Brain microvascular endothelial cell (primary cell): Measurements from ENCODE around the gene VPS37D.
"Not testable (repeated sequence)": the region's sequence is repeated elsewhere in the genome, so short reads cannot be mapped to it uniquely, and the experiment has no call there.

Source experiments
- DNase-seq: peaks from one replicate; pipeline ENCODE4 v3.0.0-alpha.2; 2020
- H3K27ac ChIP-seq: fragments of 250-450 bp; sonication (Bioruptor Pico); 2 replicates; pipeline ENCODE4 v1.5.1; 2020; ENCODE audit warnings: mild to moderate bottlenecking, moderate library complexity
- H3K27me3 ChIP-seq: fragments of 250-450 bp; sonication (Bioruptor Pico); replicated peaks from 2 replicates; pipeline ENCODE4 v1.5.1; 2020; ENCODE audit warnings: mild to moderate bottlenecking
- H3K36me3 ChIP-seq: fragments of 250-450 bp; sonication (Bioruptor Pico); replicated peaks from 2 replicates; pipeline ENCODE4 v1.5.1; 2020; ENCODE audit warnings: mild to moderate bottlenecking
- H3K4me3 ChIP-seq: 2 replicates; pipeline ENCODE4 v1.5.1; 2011; ENCODE audit warnings: low read depth, mild to moderate bottlenecking, control low read depth, low read length, moderate library complexity
- in situ Hi-C: cut with HindIII; loops from 2 replicates; pipeline ENCODE4 v1.10.0; 2017; ENCODE audit warnings: low sequenced_read_pairs, low pct_ligation_motif_present
- TF ChIP-seq, protein P1 (sequence below): IDR thresholded peaks from 2 replicates; pipeline ENCODE4 v1.5.1; 2011; ENCODE audit warnings: low read depth, mild to moderate bottlenecking, moderate library complexity, low read length, control low read depth, inconsistent platforms; ENCODE audit errors: missing control alignments

The VPS37D gene, protein sequence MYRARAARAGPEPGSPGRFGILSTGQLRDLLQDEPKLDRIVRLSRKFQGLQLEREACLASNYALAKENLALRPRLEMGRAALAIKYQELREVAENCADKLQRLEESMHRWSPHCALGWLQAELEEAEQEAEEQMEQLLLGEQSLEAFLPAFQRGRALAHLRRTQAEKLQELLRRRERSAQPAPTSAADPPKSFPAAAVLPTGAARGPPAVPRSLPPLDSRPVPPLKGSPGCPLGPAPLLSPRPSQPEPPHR

DNA sequence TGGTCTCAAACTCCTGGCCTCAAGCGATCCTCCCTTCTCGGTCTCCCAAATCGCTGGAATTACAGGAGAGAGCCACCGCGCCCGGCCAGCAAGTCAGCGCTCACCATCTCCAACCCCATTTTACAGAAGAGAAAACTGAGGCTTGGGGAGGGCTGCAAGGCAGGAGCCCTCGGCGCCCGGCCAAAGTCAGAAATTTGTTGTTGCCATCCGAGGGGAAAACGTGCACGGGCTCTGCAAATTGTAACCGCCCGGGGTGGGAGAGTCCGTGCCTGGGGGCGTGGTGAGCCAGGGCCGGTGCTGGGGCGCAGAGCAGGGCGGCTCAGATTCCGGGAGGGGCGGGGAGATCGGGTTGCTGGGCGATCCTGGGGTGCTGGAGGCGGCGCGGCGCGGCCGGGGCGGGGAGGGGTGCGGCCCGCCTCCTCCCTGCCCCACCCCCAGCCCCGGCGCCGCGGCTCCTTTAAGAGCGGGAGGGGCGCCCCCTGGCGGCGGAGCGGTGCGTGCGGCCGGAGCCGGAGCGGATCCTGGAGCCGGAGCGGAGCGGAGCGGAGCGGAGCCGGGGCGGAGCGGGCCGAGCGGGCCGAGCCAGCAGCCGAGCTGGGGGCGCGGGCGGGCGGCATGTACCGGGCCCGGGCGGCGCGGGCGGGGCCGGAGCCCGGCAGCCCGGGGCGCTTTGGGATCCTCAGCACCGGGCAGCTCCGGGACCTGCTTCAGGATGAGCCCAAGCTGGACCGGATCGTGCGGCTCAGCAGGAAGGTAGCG, at the start of gene VPS37D:
Gene VPS37D, plus strand, starts transcription at position 488 of the 759 bp plus-strand sequence. Its CDS starts 128 bp downstream, at position 616.
- in situ Hi-C loops, result no loop called here

DNA sequence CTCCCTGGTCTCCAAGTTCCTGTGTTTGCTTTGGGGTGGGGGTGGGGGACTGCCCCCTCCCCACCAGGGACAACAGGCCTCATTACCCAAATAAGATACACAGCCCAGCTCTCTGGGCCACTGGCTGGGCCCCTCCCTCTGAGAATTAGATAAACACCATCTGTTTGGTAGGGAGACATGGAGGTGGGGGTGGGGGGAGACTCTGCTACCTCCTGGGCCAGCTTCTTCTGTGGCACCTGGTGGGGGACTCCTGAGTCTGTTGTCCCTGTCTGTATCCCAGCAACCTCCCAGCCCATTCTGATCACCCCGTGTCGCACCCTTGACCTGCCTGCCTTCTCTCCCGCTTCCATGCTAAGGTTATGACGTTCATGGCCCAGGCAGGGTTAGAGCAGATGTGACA, 49.1 kb upstream of the VPS37D start:
- peaks cover 22% of the 10 kb centered on the region for H3K27me3 ChIP-seq
- in situ Hi-C loops, result no loop called here
- TF ChIP-seq, protein P1, sequence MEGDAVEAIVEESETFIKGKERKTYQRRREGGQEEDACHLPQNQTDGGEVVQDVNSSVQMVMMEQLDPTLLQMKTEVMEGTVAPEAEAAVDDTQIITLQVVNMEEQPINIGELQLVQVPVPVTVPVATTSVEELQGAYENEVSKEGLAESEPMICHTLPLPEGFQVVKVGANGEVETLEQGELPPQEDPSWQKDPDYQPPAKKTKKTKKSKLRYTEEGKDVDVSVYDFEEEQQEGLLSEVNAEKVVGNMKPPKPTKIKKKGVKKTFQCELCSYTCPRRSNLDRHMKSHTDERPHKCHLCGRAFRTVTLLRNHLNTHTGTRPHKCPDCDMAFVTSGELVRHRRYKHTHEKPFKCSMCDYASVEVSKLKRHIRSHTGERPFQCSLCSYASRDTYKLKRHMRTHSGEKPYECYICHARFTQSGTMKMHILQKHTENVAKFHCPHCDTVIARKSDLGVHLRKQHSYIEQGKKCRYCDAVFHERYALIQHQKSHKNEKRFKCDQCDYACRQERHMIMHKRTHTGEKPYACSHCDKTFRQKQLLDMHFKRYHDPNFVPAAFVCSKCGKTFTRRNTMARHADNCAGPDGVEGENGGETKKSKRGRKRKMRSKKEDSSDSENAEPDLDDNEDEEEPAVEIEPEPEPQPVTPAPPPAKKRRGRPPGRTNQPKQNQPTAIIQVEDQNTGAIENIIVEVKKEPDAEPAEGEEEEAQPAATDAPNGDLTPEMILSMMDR, result no peak
- H3K27ac ChIP-seq, result no peak overlapping the region
- DNase-seq, result no peak
- no peak overlapping the region for H3K4me3 ChIP-seq
- H3K36me3 ChIP-seq, result no peaks in the 10 kb centered on the region

More for the DNA sequence above, at the start of gene VPS37D:
- H3K27ac ChIP-seq, result no peak within 1 kb of the TSS
- no peaks in the 10 kb centered on the region for H3K36me3 ChIP-seq
- DNase-seq, result peak; percentile 55
- TF ChIP-seq, protein P1, result peak; percentile 60
- peak within 1 kb of the TSS; percentile 64 for H3K4me3 ChIP-seq
- H3K27me3 ChIP-seq, result no peaks in the 10 kb centered on the region

DNA sequence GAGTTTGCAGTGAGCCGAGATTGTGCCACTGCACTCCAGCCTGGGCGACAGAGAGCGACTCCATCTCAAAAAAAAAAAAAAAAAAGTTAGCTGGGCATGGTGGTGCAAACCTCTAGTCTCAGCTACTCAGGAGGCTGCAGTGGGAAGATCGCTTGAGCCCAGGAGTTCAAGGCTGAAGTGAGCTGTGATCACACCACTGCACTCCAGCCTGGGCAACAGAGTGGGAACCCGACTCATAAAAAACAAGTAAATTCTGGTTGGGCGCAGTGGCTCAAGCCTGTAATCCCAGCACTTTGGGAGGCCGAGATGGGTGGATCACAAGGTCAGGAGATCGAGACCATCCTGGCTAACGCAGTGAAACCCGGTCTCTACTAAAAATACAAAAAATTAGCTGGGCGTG, 48.2 kb upstream of the VPS37D start:
- H3K36me3 ChIP-seq, in situ Hi-C loops, H3K4me3 ChIP-seq, DNase-seq, H3K27ac ChIP-seq: not testable (repeated sequence)
- peaks cover 27% of the 10 kb centered on the region for H3K27me3 ChIP-seq

DNA sequence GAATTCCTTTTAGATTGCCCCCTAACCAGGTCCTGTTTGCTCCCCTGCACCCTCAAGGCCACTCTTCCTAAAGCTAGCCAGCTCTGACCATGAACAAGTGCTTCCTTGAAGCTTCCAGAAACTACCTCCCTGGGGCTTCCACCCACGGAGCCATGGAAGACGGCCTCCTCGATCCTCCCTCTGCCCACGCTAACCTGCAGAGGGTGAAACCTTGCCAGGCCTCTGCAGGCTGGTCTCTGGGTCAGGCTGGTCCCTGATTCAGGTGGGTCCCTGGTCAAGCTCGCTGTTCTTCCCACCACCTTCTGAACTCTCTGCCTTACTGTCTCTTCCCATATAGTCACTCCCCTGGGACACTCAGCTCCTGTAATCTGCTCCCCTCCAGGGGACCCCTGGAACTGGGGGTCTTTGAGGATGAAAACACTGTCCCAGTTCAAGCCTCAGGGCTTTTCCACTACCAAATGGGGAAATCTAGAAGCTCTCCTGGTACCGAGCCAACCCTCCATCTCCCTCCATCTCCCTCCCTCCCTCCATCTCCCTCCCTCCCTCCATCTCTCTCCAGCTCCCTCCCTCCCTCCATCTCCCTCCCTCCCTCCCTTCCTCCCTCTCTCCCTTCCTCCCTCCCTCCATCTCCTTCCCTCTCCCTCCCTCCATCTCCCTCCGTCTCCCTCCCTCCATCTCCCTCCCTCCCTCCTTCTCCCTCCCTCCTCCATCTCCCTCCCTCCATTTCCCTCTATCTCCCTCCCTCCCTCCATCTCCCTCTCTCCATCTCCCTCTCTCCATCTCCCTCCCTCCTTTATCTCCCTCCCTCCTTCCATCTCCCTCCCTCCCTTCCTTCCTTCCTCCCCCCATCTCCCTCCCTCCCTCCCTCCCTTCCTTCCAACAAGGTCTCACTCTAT, 46.2 kb upstream of the VPS37D start:
- Histone ChIP-seq H3K36me3 (no peaks in the 10 kb centered on the region), H3K27me3 (peaks cover 37% of the 10 kb centered on the region), H3K27ac (no peak overlapping the region), H3K4me3 (no peak overlapping the region)
- no peak for DNase-seq
- TF ChIP-seq, protein P1, result no peak
- in situ Hi-C loops, result no loop called here

GRCh38 chr7:73622527-73622908, 45.1 kb upstream of the VPS37D start:
- H3K4me3 ChIP-seq, result no peak overlapping the region
- peaks cover 43% of the 10 kb centered on the region for H3K27me3 ChIP-seq
- no peaks in the 10 kb centered on the region for H3K36me3 ChIP-seq
- TF ChIP-seq, protein P1, result no peak
- in situ Hi-C loops, result no loop called here
- DNase-seq, result no peak
- H3K27ac ChIP-seq, result no peak overlapping the region
